ENCODE data around the gene AMER2. TPM values are rescaled to one million over a fixed set of nuclear protein-coding genes. Genes with fewer than 3 reads are reported as not detected.

Gene AMER2
- total RNA-seq, 2 experiments from 2014 or later: not detected

DNA sequence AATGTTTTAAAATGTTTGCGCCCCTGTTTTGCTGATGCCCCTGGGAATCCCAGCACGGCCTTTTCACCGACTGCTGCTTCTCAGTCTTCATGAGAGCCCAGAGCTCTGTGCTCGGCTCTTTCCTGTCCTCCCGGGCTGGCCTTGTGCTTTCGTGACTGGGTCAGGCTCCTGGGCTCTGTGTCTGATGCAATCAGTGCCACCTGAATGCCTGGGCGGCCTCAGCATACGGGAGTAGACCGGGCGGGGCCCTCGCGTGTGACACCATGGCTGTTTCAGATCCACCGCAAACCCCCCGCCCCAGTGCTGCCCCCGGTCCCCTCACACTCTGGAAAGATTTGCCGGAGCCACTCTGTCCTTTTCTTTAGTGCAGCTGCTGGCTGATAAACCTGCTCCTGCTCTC is 54.8 kb downstream of the AMER2 start:
- Histone ChIP-seq H3K9me3 (ENCODE audit: low read length) (no peaks in the 10 kb centered on the region), H3K4me2 (ENCODE audit: low read length) (no peak overlapping the region), H4K20me1 (ENCODE audit: insufficient read depth, low read length) (no peaks in the 10 kb centered on the region; the same call in 1 of the 2 replicates), H3K9me2 (ENCODE audit: insufficient read depth, low read length) (no peaks in the 10 kb centered on the region), H3K79me2 (ENCODE audit: insufficient read depth, low read depth, low read length) (no peaks in the 10 kb centered on the region), H3K36me3 (ENCODE audit: insufficient read depth, low read length) (no peaks in the 10 kb centered on the region), H2AFZ (ENCODE audit: low read length) (peak overlapping the region; percentile 50; the same call in 1 of the 2 replicates), H3K4me1 (ENCODE audit: insufficient read depth, low read length, poor library complexity, severe bottlenecking) (peaks cover 28% of the 10 kb centered on the region), H3K27ac (ENCODE audit: low read depth, low read length, poor library complexity, severe bottlenecking) (no peak overlapping the region), H3K4me3 (ENCODE audit: low read depth, low read length, poor library complexity, severe bottlenecking) (no peak overlapping the region)
- no peak for TF ChIP-seq CTCF (conservative IDR thresholded peaks at IDR 0.05; ENCODE audit: low read length)
- TF ChIP-seq EZH2phosphoT487 (IDR thresholded peaks at IDR 0.05; ENCODE audit: borderline replicate concordance, low read depth, low read length): no peak
- BruUV-seq (replicated peaks): no TSS peak
- no peak for DNase-seq (ENCODE audit: low spot score)
- POLR2A ChIA-PET: no interaction called here
- CTCF ChIA-PET (ENCODE audit: unreplicated experiment): no interaction called here
- intact Hi-C loops (cut with micrococcal nuclease; ENCODE audit: unreplicated experiment): no loop called here

DNA sequence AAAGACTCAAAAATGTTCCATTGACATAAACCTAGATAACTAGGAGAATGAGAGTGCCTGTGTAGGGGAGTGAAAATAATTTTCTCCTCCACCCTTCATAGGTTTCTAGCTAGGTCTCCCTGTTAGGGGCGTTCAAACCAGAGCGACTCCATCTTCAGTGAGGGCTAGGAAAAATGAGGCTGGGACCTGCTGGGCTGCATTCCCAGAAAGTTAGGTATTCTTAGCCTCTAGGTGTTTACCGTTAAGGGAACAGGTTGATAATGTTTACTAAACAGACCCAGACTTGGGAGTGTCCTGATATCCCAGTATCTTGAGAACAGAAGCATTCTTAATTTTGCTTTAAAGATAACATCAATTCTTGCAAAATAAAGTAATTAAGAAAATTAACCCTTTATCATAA is 56.0 kb downstream of the AMER2 start:
- H3K27ac ChIP-seq (ENCODE audit: low read depth, low read length, poor library complexity, severe bottlenecking): no peak overlapping the region
- peaks cover 28% of the 10 kb centered on the region for H3K4me1 ChIP-seq (ENCODE audit: insufficient read depth, low read length, poor library complexity, severe bottlenecking)
- no peaks in the 10 kb centered on the region for H3K36me3 ChIP-seq (ENCODE audit: insufficient read depth, low read length)
- TF ChIP-seq CTCF (conservative IDR thresholded peaks at IDR 0.05; ENCODE audit: low read length) (no peak), EZH2phosphoT487 (IDR thresholded peaks at IDR 0.05; ENCODE audit: borderline replicate concordance, low read depth, low read length) (no peak)
- no peak overlapping the region for H3K4me3 ChIP-seq (ENCODE audit: low read depth, low read length, poor library complexity, severe bottlenecking)
- no peak overlapping the region for H3K4me2 ChIP-seq (ENCODE audit: low read length)
- no peak overlapping the region for H2AFZ ChIP-seq (ENCODE audit: low read length)
- no peak for DNase-seq (ENCODE audit: low spot score)
- intact Hi-C loops (cut with micrococcal nuclease; ENCODE audit: unreplicated experiment): no loop called here
- CTCF ChIA-PET (ENCODE audit: unreplicated experiment): no interaction called here
- POLR2A ChIA-PET: no interaction called here
- H3K9me2 ChIP-seq (ENCODE audit: insufficient read depth, low read length): no peaks in the 10 kb centered on the region
- no peaks in the 10 kb centered on the region for H3K9me3 ChIP-seq (ENCODE audit: low read length)
- no peaks in the 10 kb centered on the region; the same call in 1 of the 2 replicates for H4K20me1 ChIP-seq (ENCODE audit: insufficient read depth, low read length)
- BruUV-seq (replicated peaks): no TSS peak
- H3K79me2 ChIP-seq (ENCODE audit: insufficient read depth, low read depth, low read length): no peaks in the 10 kb centered on the region

- no peaks in the 10 kb centered on the region for H3K9me3 ChIP-seq (ENCODE audit: low read length)
- no peaks in the 10 kb centered on the region for H3K79me2 ChIP-seq (ENCODE audit: insufficient read depth, low read depth, low read length)
- ChIA-PET CTCF (ENCODE audit: unreplicated experiment) (no interaction called here), POLR2A (no interaction called here)
- no peaks in the 10 kb centered on the region; the same call in 1 of the 2 replicates for H4K20me1 ChIP-seq (ENCODE audit: insufficient read depth, low read length)
- no peaks in the 10 kb centered on the region for H3K36me3 ChIP-seq (ENCODE audit: insufficient read depth, low read length)
- H3K4me2 ChIP-seq (ENCODE audit: low read length): peak overlapping the region; percentile 4; the same call in 1 of the 2 replicates
- no peak overlapping the region for H3K27ac ChIP-seq (ENCODE audit: low read depth, low read length, poor library complexity, severe bottlenecking)
- DNase-seq (ENCODE audit: low spot score): peak; percentile 79
- TF ChIP-seq EZH2phosphoT487 (IDR thresholded peaks at IDR 0.05; ENCODE audit: borderline replicate concordance, low read depth, low read length) (no peak), CTCF (conservative IDR thresholded peaks at IDR 0.05; ENCODE audit: low read length) (peak; percentile 94)
- peak overlapping the region; percentile 60 for H2AFZ ChIP-seq (ENCODE audit: low read length)
- BruUV-seq (replicated peaks): no TSS peak
- no peak overlapping the region for H3K4me3 ChIP-seq (ENCODE audit: low read depth, low read length, poor library complexity, severe bottlenecking)
- intact Hi-C loops (cut with micrococcal nuclease; ENCODE audit: unreplicated experiment): loop anchor here (1.0 to 2.0 kb wide), 2 partner anchors 29 to 109 kb away; no protein-coding TSS in a partner anchor
- no peaks in the 10 kb centered on the region for H3K9me2 ChIP-seq (ENCODE audit: insufficient read depth, low read length)
- H3K4me1 ChIP-seq (ENCODE audit: insufficient read depth, low read length, poor library complexity, severe bottlenecking): peaks cover 27% of the 10 kb centered on the region
Observed at GRCh38 chr13:25114220-25114619, 57.9 kb downstream of the AMER2 start.
